H9 (cell line): Measurements from ENCODE around the gene SMTN. TPM values are rescaled to one million over a fixed set of nuclear protein-coding genes. Genes with fewer than 3 reads are reported as not detected.

Experiments
- DNase-seq: peaks from one replicate; pipeline ENCODE4 v3.0.0-alpha.2; 2017
- H2AFZ ChIP-seq: one replicate; pipeline ENCODE4 v1.6.1; 2013; ENCODE audit warnings: mild to moderate bottlenecking, low read length, control low read depth, moderate library complexity
- H2AK5ac ChIP-seq: 2 replicates; pipeline ENCODE4 v1.6.1; 2013; ENCODE audit warnings: low read length, control low read depth, mixed read lengths; ENCODE audit not compliant: insufficient read length
- H2BK120ac ChIP-seq: one replicate; pipeline ENCODE4 v1.6.1; 2013; ENCODE audit warnings: low read depth, mild to moderate bottlenecking, low read length, control low read depth, inconsistent platforms; ENCODE audit not compliant: poor library complexity, severe bottlenecking
- H2BK12ac ChIP-seq: 2 replicates; pipeline ENCODE4 v1.6.1; 2013; ENCODE audit warnings: low read length, control low read depth, mixed read lengths, low read depth; ENCODE audit not compliant: insufficient read length
- H2BK15ac ChIP-seq: 2 replicates; pipeline ENCODE4 v1.6.1; 2013; ENCODE audit warnings: low read depth, low read length, control low read depth
- H2BK20ac ChIP-seq: one replicate; pipeline ENCODE4 v1.6.1; 2013; ENCODE audit warnings: low read depth, mild to moderate bottlenecking, low read length, control low read depth, inconsistent platforms; ENCODE audit not compliant: poor library complexity, severe bottlenecking
- H2BK5ac ChIP-seq: 2 replicates; pipeline ENCODE4 v1.6.1; 2013; ENCODE audit warnings: low read length, control low read depth, mixed read lengths; ENCODE audit not compliant: insufficient read length
- H3K14ac ChIP-seq: 2 replicates; pipeline ENCODE4 v1.6.1; 2013; ENCODE audit warnings: low read length, control low read depth; ENCODE audit not compliant: insufficient read depth
- H3K18ac ChIP-seq: 2 replicates; pipeline ENCODE4 v1.6.1; 2013; ENCODE audit warnings: low read depth, mild to moderate bottlenecking, mixed read lengths, low read length, control low read depth; ENCODE audit not compliant: insufficient read length
- H3K23ac ChIP-seq: 2 replicates; pipeline ENCODE4 v1.6.1; 2013; ENCODE audit warnings: low read length, control low read depth, mixed read lengths, low read depth; ENCODE audit not compliant: insufficient read length
- H3K23me2 ChIP-seq: 2 replicates; pipeline ENCODE4 v1.6.1; 2013; ENCODE audit warnings: low read depth, mild to moderate bottlenecking, mixed read lengths, low read length, control low read depth; ENCODE audit not compliant: insufficient read length, poor library complexity, severe bottlenecking
- H3K27ac ChIP-seq: 2 replicates; pipeline ENCODE4 v1.5.1; 2013; ENCODE audit warnings: low read length, control low read depth, mixed read lengths, low read depth; ENCODE audit not compliant: insufficient read length
- H3K27me3 ChIP-seq: 2 replicates; pipeline ENCODE4 v1.6.1; 2013; ENCODE audit warnings: low read length, control low read depth, inconsistent platforms; ENCODE audit not compliant: insufficient read depth
- H3K4ac ChIP-seq: 2 replicates; pipeline ENCODE4 v1.6.1; 2013; ENCODE audit warnings: low read depth, mild to moderate bottlenecking, control low read depth, inconsistent platforms, low read length, moderate library complexity
- H3K4me1 ChIP-seq: 2 replicates; pipeline ENCODE4 v1.6.1; 2013; ENCODE audit warnings: low read length, control low read depth, inconsistent platforms; ENCODE audit not compliant: insufficient read depth
- H3K4me2 ChIP-seq: 2 replicates; pipeline ENCODE4 v1.6.1; 2013; ENCODE audit warnings: low read length, control low read depth, mixed read lengths; ENCODE audit not compliant: insufficient read length, insufficient read depth
- H3K56ac ChIP-seq: 2 replicates; pipeline ENCODE4 v1.6.1; 2013; ENCODE audit warnings: low read depth, mild to moderate bottlenecking, mixed read lengths, low read length, control low read depth; ENCODE audit not compliant: insufficient read length
- H3K79me1 ChIP-seq: 2 replicates; pipeline ENCODE4 v1.6.1; 2013; ENCODE audit warnings: low read depth, mild to moderate bottlenecking, moderate library complexity, low read length, control low read depth, inconsistent platforms; ENCODE audit not compliant: insufficient read depth, poor library complexity, severe bottlenecking
- H3K79me2 ChIP-seq: 2 replicates; pipeline ENCODE4 v1.6.1; 2013; ENCODE audit warnings: low read length, control low read depth, inconsistent platforms; ENCODE audit not compliant: insufficient read depth
- H3K9ac ChIP-seq: 2 replicates; pipeline ENCODE4 v1.6.1; 2013; ENCODE audit warnings: low read length, control low read depth, mixed read lengths; ENCODE audit not compliant: insufficient read length; ENCODE audit errors: extremely low read depth
- H3K9me3 ChIP-seq: one replicate; pipeline ENCODE4 v1.6.1; 2013; ENCODE audit warnings: low read depth, low read length, inconsistent platforms; ENCODE audit not compliant: control insufficient read depth
- H3T11ph ChIP-seq: one replicate; pipeline ENCODE4 v1.6.1; 2013; ENCODE audit warnings: mild to moderate bottlenecking, low read length, control low read depth, inconsistent platforms
- H4K20me1 ChIP-seq: one replicate; pipeline ENCODE4 v1.6.1; 2013; ENCODE audit not compliant: control insufficient read depth, insufficient read length, insufficient read depth
- H4K5ac ChIP-seq: 2 replicates; pipeline ENCODE4 v1.6.1; 2013; ENCODE audit warnings: low read depth, mild to moderate bottlenecking, mixed read lengths, low read length, control low read depth; ENCODE audit not compliant: insufficient read length
- H4K8ac ChIP-seq: replicated peaks from 2 replicates; pipeline ENCODE4 v1.6.1; 2013; ENCODE audit warnings: low read length, control low read depth, mixed read lengths, low read depth; ENCODE audit not compliant: insufficient read length
- H4K91ac ChIP-seq: 2 replicates; pipeline ENCODE4 v1.6.1; 2013; ENCODE audit warnings: low read depth, mild to moderate bottlenecking, moderate library complexity, mixed read lengths, low read length, control low read depth; ENCODE audit not compliant: insufficient read length
- H3K27ac Mint-ChIP-seq, 3 experiments: 2 replicates in 2 of 3; 3 replicates in 1 of 3; pipeline ENCODE4 v1.8.0; 2020 to 2021; ENCODE audit warnings: mixed read lengths in 3 of 3, mild to moderate bottlenecking in 1 of 3, moderate library complexity in 1 of 3
- H3K27me3 Mint-ChIP-seq: 2 replicates; pipeline ENCODE4 v1.8.0; 2021; ENCODE audit warnings: low read depth, mild to moderate bottlenecking, moderate library complexity, mixed read lengths
- H3K36me3 Mint-ChIP-seq, 3 experiments: 2 replicates in 2 of 3; 3 replicates in 1 of 3; pipeline ENCODE4 v1.8.0; 2020 to 2021; ENCODE audit warnings: low read depth in 3 of 3, mixed read lengths in 3 of 3; ENCODE audit not compliant: insufficient read depth in 1 of 3
- H3K4me1 Mint-ChIP-seq, 2 experiments: 2 replicates each; pipeline ENCODE4 v1.8.0; 2020; ENCODE audit warnings: mixed read lengths in 2 of 2
- H3K4me3 Mint-ChIP-seq, 2 experiments: 2 replicates in 1 of 2; 3 replicates in 1 of 2; pipeline ENCODE4 v1.8.0; 2020 to 2021; ENCODE audit warnings: mild to moderate bottlenecking in 2 of 2, mixed read lengths in 2 of 2, moderate library complexity in 1 of 2
- H3K9me3 Mint-ChIP-seq, 2 experiments: 2 replicates in 1 of 2; 3 replicates in 1 of 2; pipeline ENCODE4 v1.8.0; 2020; ENCODE audit warnings: mild to moderate bottlenecking in 2 of 2, mixed read lengths in 2 of 2, moderate library complexity in 1 of 2
- CTCF ChIP-seq: fragments of 200-600 bp; sonication (generic); conservative IDR thresholded peaks from 3 replicates; pipeline ENCODE4 v1.8.0; 2021; ENCODE audit warnings: antibody characterized with exemption, mild to moderate bottlenecking
- WGBS: extraction: QIAGEN DNeasy Blood & Tissue Kit; methylation state at CpG from one replicate; pipeline ENCODE4 v1.1.7; 2013; ENCODE audit warnings: missing lambda C conversion rate, low lambda C conversion rate, mixed read lengths; ENCODE audit not compliant: insufficient read length; ENCODE audit errors: extremely low coverage; 5-methylcytosine and 5-hydroxymethylcytosine counted together
- total RNA-seq: library from RNA; stranded (reverse); gene quantifications from 2 replicates; pipeline ENCODE4 v1.2.1, GENCODE V29; 2021

The SMTN gene
- total RNA-seq, 1 experiment from 2014 or later, result 23.4 TPM

- H4K20me1 ChIP-seq, result no peaks in the 10 kb centered on the region
- H3K4me1 Mint-ChIP-seq, result peaks cover 4 to 29% of the 10 kb centered on the region in 2 experiments
- no peak overlapping the region for H3K23ac ChIP-seq
These were observed 19.0 kb downstream of the SMTN start for GRCh38 chr22:31099841-31100761.

More at GRCh38 chr22:31099841-31100761, 19.0 kb downstream of the SMTN start:
- Histone ChIP-seq H2BK5ac (no peak overlapping the region), H4K8ac (no peak overlapping the region), H3K4ac (no peak overlapping the region), H3K79me2 (no peaks in the 10 kb centered on the region), H2BK15ac (no peak overlapping the region), H3K27ac (no peak overlapping the region), H2BK120ac (no peak overlapping the region), H2BK12ac (no peak overlapping the region), H4K91ac (no peak overlapping the region), H4K5ac (no peak overlapping the region), H3K9me3 (no peaks in the 10 kb centered on the region), H2BK20ac (no peak overlapping the region), H3K79me1 (no peaks in the 10 kb centered on the region), H3K27me3 (no peaks in the 10 kb centered on the region), H3K4me1 (0 out of 2 replicates have a peak, but pooled peaks cover 3% of the 10 kb centered on the region), H3K23me2 (peaks cover 6% of the 10 kb centered on the region), H3K14ac (no peak overlapping the region; the same call in 1 of the 2 replicates), H3K18ac (no peak overlapping the region), H2AK5ac (no peak overlapping the region), H3K4me2 (no peak overlapping the region), H2AFZ (no peak overlapping the region), H3K56ac (no peak overlapping the region), H3T11ph (no peak overlapping the region), H3K9ac (no peak overlapping the region)
- H3K4me3 Mint-ChIP-seq, result no peak overlapping the region
- H3K27ac Mint-ChIP-seq, result no peak overlapping the region
- H3K9me3 Mint-ChIP-seq, result no peaks in the 10 kb centered on the region; a peak in 1 of 5 replicates
- no peak for DNase-seq
- peaks cover 1% of the 10 kb centered on the region for H3K27me3 Mint-ChIP-seq
- no peak for TF ChIP-seq CTCF
- WGBS, result no CpG with 5 or more reads among the region's 34 CpGs
- peaks cover 3 to 9% (median 3%) of the 10 kb centered on the region in 3 experiments; a peak in 4 of 7 replicates for H3K36me3 Mint-ChIP-seq
